WI38 (cell line): ENCODE measurements around the gene NEDD4L.

Experiments used
- H3K4me3 ChIP-seq: 2 replicates; pipeline ENCODE4 v1.5.1; 2011; ENCODE audit warnings: low read depth, mild to moderate bottlenecking, control low read depth, low read length
- CTCF ChIP-seq: IDR thresholded peaks from 2 replicates; pipeline ENCODE4 v1.5.1; 2012; ENCODE audit warnings: low read depth, mild to moderate bottlenecking, control low read depth, low read length

The NEDD4L gene

GRCh38 chr18:58180738-58181353 is 136.8 kb downstream of the NEDD4L start:
- no peak overlapping the region for H3K4me3 ChIP-seq

GRCh38 chr18:58181988-58182387 is 138.0 kb downstream of the NEDD4L start:
- no peak for TF ChIP-seq CTCF

More at GRCh38 chr18:58180738-58181353, 136.8 kb downstream of the NEDD4L start:
- TF ChIP-seq CTCF: peak; percentile 57

GRCh38 chr18:58183226-58183625 is 139.2 kb downstream of the NEDD4L start:
- no peak overlapping the region for H3K4me3 ChIP-seq
- TF ChIP-seq CTCF: no peak

More at GRCh38 chr18:58181988-58182387, 138.0 kb downstream of the NEDD4L start:
- no peak overlapping the region for H3K4me3 ChIP-seq

- no peak for TF ChIP-seq CTCF
- no peak overlapping the region for H3K4me3 ChIP-seq
These were observed 142.4 kb downstream of the NEDD4L start for GRCh38 chr18:58186258-58186948.

GRCh38 chr18:58187674-58188073 is 143.6 kb downstream of the NEDD4L start:
- H3K4me3 ChIP-seq: no peak overlapping the region
- TF ChIP-seq CTCF: no peak

GRCh38 chr18:58188996-58189395 is 145.0 kb downstream of the NEDD4L start:
- no peak for TF ChIP-seq CTCF
- no peak overlapping the region for H3K4me3 ChIP-seq

- no peak for TF ChIP-seq CTCF
- H3K4me3 ChIP-seq: no peak overlapping the region
These were observed 147.0 kb downstream of the NEDD4L start for GRCh38 chr18:58190842-58191530.
